ENCODE measurements around the gene ENPP6. TPM values are rescaled to one million over a fixed set of nuclear protein-coding genes. Genes with fewer than 3 reads are reported as not detected.
"Not testable (repeated sequence)": the region's sequence is repeated elsewhere in the genome, so short reads cannot be mapped to it uniquely, and the experiment has no call there.

Gene ENPP6
- polyA plus RNA-seq, 4 donors: 0.67 to 7.4 (median 5.0) TPM

GRCh38 chr4:184066584-184067300, 150.9 kb downstream of the ENPP6 start:
- DNase-seq (ENCODE audit: low read depth in 4 of 4, low spot score in 3 of 4): peak in 1 of 4 donors; percentile 49

- DNase-seq (ENCODE audit: low read depth in 4 of 4, low spot score in 3 of 4): no peak
Measured at GRCh38 chr4:184064877-184065276, 152.8 kb downstream of the ENPP6 start.

- DNase-seq (ENCODE audit: low read depth in 4 of 4, low spot score in 3 of 4): no peak
Measured at GRCh38 chr4:184062769-184063168, 154.9 kb downstream of the ENPP6 start.

- DNase-seq (ENCODE audit: low read depth in 4 of 4, low spot score in 3 of 4): no peak
Measured at GRCh38 chr4:184061582-184061981, 156.1 kb downstream of the ENPP6 start.

GRCh38 chr4:184059099-184059498, 158.6 kb downstream of the ENPP6 start:
- no peak for DNase-seq (ENCODE audit: low read depth in 4 of 4, low spot score in 3 of 4)

GRCh38 chr4:184058026-184058425, 159.6 kb downstream of the ENPP6 start:
- DNase-seq (ENCODE audit: low read depth in 4 of 4, low spot score in 3 of 4): no peak

- DNase-seq (ENCODE audit: low read depth in 4 of 4, low spot score in 3 of 4): no peak
Measured at GRCh38 chr4:184056877-184057276, 160.8 kb downstream of the ENPP6 start.

- DNase-seq (ENCODE audit: low read depth in 4 of 4, low spot score in 3 of 4): no peak
Measured at GRCh38 chr4:184053434-184053833, 164.2 kb downstream of the ENPP6 start.

GRCh38 chr4:184052616-184053015, 165.1 kb downstream of the ENPP6 start:
- DNase-seq (ENCODE audit: low read depth in 4 of 4, low spot score in 3 of 4): no peak

- DNase-seq (ENCODE audit: low read depth in 4 of 4, low spot score in 3 of 4): not testable (repeated sequence)
Measured at GRCh38 chr4:184051262-184051661, 166.4 kb downstream of the ENPP6 start.

- no peak for DNase-seq (ENCODE audit: low read depth in 4 of 4, low spot score in 3 of 4)
Measured at GRCh38 chr4:184046148-184046547, 171.5 kb downstream of the ENPP6 start.

GRCh38 chr4:184041156-184041555, 176.5 kb downstream of the ENPP6 start:
- no peak for DNase-seq (ENCODE audit: low read depth in 4 of 4, low spot score in 3 of 4)

- DNase-seq (ENCODE audit: low read depth in 4 of 4, low spot score in 3 of 4): no peak
Measured at GRCh38 chr4:184039963-184040383, 177.7 kb downstream of the ENPP6 start.
